CD14-positive monocyte (primary cell): ENCODE measurements around the gene GUCY2D. TPM values are rescaled to one million over a fixed set of nuclear protein-coding genes. Genes with fewer than 3 reads are reported as not detected.
A peak's percentile ranks its signal among the peaks of the same experiment; 100 is the strongest.

Experiments
- DNase-seq, 3 donors: peaks; one replicate each; pipeline ENCODE4 v3.0.0-alpha.2; 2011 to 2022
- H2AFZ ChIP-seq: 2 replicates; pipeline ENCODE4 v1.6.0; 2012; ENCODE audit warnings: mild to moderate bottlenecking, low read depth, low read length, inconsistent platforms; ENCODE audit not compliant: insufficient read depth, poor library complexity, severe bottlenecking
- H3K27ac ChIP-seq, 2 donors: 1 replicate in 1 of 2; 2 replicates in 1 of 2; pipeline ENCODE4 v1.5.1; 2012 to 2013; ENCODE audit warnings: low read length in 2 of 2, control low read depth in 1 of 2, inconsistent platforms in 1 of 2, low read depth in 1 of 2, mild to moderate bottlenecking in 1 of 2
- H3K27me3 ChIP-seq, 2 donors: one replicate each; pipeline versions ENCODE4 v1.6.0 to v1.6.1; 2011 to 2013; ENCODE audit warnings: low read length in 2 of 2; ENCODE audit not compliant: control insufficient read depth in 2 of 2, insufficient read depth in 2 of 2
- H3K36me3 ChIP-seq, 2 donors: replicated peaks in 1 of 2; 1 replicate in 1 of 2; 2 replicates in 1 of 2; pipeline versions ENCODE4 v1.5.1 to v1.6.1; 2012 to 2013; ENCODE audit warnings: low read length in 2 of 2, control low read depth in 1 of 2, inconsistent platforms in 1 of 2, mild to moderate bottlenecking in 1 of 2; ENCODE audit not compliant: insufficient read depth in 2 of 2, control insufficient read depth in 1 of 2
- H3K4me1 ChIP-seq, 2 donors: 1 replicate in 1 of 2; 2 replicates in 1 of 2; pipeline versions ENCODE4 v1.5.1 to v1.6.1; 2012 to 2013; ENCODE audit warnings: low read length in 2 of 2, control low read depth in 1 of 2, inconsistent platforms in 1 of 2, mild to moderate bottlenecking in 1 of 2, moderate library complexity in 1 of 2; ENCODE audit not compliant: insufficient read depth in 2 of 2, control insufficient read depth in 1 of 2
- H3K4me2 ChIP-seq: replicated peaks from 2 replicates; pipeline ENCODE3; 2012; ENCODE audit warnings: low read length, moderate library complexity, mild to moderate bottlenecking; ENCODE audit not compliant: poor library complexity, severe bottlenecking; ENCODE audit errors: extremely low read depth
- H3K4me3 ChIP-seq, 3 experiments: fragments of 200-600 bp in 1 of 3; sonication (generic) in 1 of 3; replicated peaks in 1 of 3; 1 replicate in 2 of 3; 2 replicates in 1 of 3; pipeline ENCODE4 v1.5.1; 2011 to 2013; ENCODE audit warnings: low read length in 3 of 3, mild to moderate bottlenecking in 3 of 3, control low read depth in 2 of 3, low read depth in 2 of 3, inconsistent platforms in 1 of 3, moderate library complexity in 1 of 3
- H3K79me2 ChIP-seq: 2 replicates; pipeline ENCODE4 v1.6.0; 2012; ENCODE audit warnings: mild to moderate bottlenecking, control low read depth, inconsistent platforms, low read length, moderate library complexity; ENCODE audit not compliant: insufficient read depth
- H3K9ac ChIP-seq: 2 replicates; pipeline ENCODE4 v1.6.0; 2017; ENCODE audit warnings: low read length, mild to moderate bottlenecking; ENCODE audit not compliant: insufficient read depth, poor library complexity, severe bottlenecking
- H3K9me3 ChIP-seq, 2 donors: replicated peaks in 1 of 2; 1 replicate in 1 of 2; 2 replicates in 1 of 2; pipeline versions ENCODE4 v1.5.1 to v1.6.1; 2012 to 2013; ENCODE audit warnings: low read length in 2 of 2, control low read depth in 1 of 2; ENCODE audit not compliant: control insufficient read depth in 1 of 2, insufficient read depth in 1 of 2
- H4K20me1 ChIP-seq: 2 replicates; pipeline ENCODE4 v1.6.0; 2012; ENCODE audit warnings: mild to moderate bottlenecking, low read length, control low read depth, moderate library complexity; ENCODE audit not compliant: insufficient read depth
- H3K27ac Mint-ChIP-seq, 7 donors: one replicate each; pipeline ENCODE4 v1.8.0; 2020; ENCODE audit warnings: mild to moderate bottlenecking in 7 of 7, mixed read lengths in 7 of 7, moderate library complexity in 6 of 7, inconsistent platforms in 2 of 7
- H3K27me3 Mint-ChIP-seq, 3 donors: one replicate each; pipeline ENCODE4 v1.8.0; 2021 to 2022; ENCODE audit warnings: low read depth in 3 of 3, mild to moderate bottlenecking in 3 of 3, mixed read lengths in 3 of 3, moderate library complexity in 3 of 3, inconsistent platforms in 1 of 3
- H3K36me3 Mint-ChIP-seq, 2 donors: one replicate each; pipeline ENCODE4 v1.8.0; 2020; ENCODE audit warnings: mixed read lengths in 2 of 2, inconsistent platforms in 1 of 2, mild to moderate bottlenecking in 1 of 2
- H3K4me1 Mint-ChIP-seq: one replicate; pipeline ENCODE4 v1.8.0; 2020; ENCODE audit warnings: mild to moderate bottlenecking, mixed read lengths
- H3K4me3 Mint-ChIP-seq, 2 donors: one replicate each; pipeline ENCODE4 v1.8.0; 2020; ENCODE audit warnings: mild to moderate bottlenecking in 2 of 2, mixed read lengths in 2 of 2, moderate library complexity in 1 of 2
- H3K9me3 Mint-ChIP-seq, 7 donors: one replicate each; pipeline ENCODE4 v1.8.0; 2020 to 2022; ENCODE audit warnings: mixed read lengths in 7 of 7, mild to moderate bottlenecking in 6 of 7, moderate library complexity in 6 of 7, inconsistent platforms in 2 of 7
- CTCF ChIP-seq: fragments of 200-600 bp; IDR thresholded peaks from one replicate; pipeline ENCODE4 v1.8.0; 2022; ENCODE audit warnings: antibody characterized with exemption, mild to moderate bottlenecking
- WGBS: methylation state at CpG from one replicate; pipeline ENCODE4 v1.1.5; 2013; ENCODE audit warnings: missing lambda C conversion rate; ENCODE audit not compliant: insufficient coverage; 5-methylcytosine and 5-hydroxymethylcytosine counted together
- intact Hi-C, 2 donors: fragments of 100-400 bp; cut with micrococcal nuclease; formaldehyde crosslinking; loops; one replicate each; pipeline versions ENCODE4 v1.15.0 to v1.15.1; 2023
- polyA plus RNA-seq, 3 donors: library from polyadenylated mRNA; depleted of rRNA in 1 of 3; unstranded in 2 of 3; stranded (reverse) in 1 of 3; fragments of 300-500 nt in 2 of 3; fragments of >200 nt in 1 of 3; fragmentation: Illumina TruSeq in 2 of 3; gene quantifications; 1 replicate in 2 of 3; 2 replicates in 1 of 3; pipeline ENCODE4 v1.2.3, GENCODE V29; 2012 to 2021

Gene GUCY2D
- polyA plus RNA-seq, 3 donors, result 0.04 to 0.46 TPM; not detected in 1

- TF ChIP-seq CTCF, result no peak
- Histone ChIP-seq H3K4me3 (no peak overlapping the region), H2AFZ (no peak overlapping the region), H3K4me1 (peaks cover 0 to 3% of the 10 kb centered on the region in 2 donors), H3K79me2 (no peaks in the 10 kb centered on the region), H3K27ac (no peak overlapping the region), H3K9me3 (no peaks in the 10 kb centered on the region), H3K4me2 (no peak overlapping the region), H3K9ac (no peak overlapping the region), H3K36me3 (no peaks in the 10 kb centered on the region), H3K27me3 (no peaks in the 10 kb centered on the region), H4K20me1 (no peaks in the 10 kb centered on the region)
- WGBS, result no CpG with 5 or more reads among the region's 2 CpGs
- Mint-ChIP-seq H3K27ac (no peak overlapping the region), H3K27me3 (peaks cover 2 to 7% (median 2%) of the 10 kb centered on the region in 3 donors), H3K9me3 (peaks cover 0 to 2% (median 0%) of the 10 kb centered on the region in 7 donors), H3K4me3 (no peak overlapping the region), H3K36me3 (peaks cover 4 to 8% of the 10 kb centered on the region in 2 donors), H3K4me1 (peaks cover 19% of the 10 kb centered on the region)
- intact Hi-C loops, result no loop called here
- no peak for DNase-seq
Measured at GRCh38 chr17:8032442-8032841, 30.0 kb downstream of the GUCY2D start.

DNA sequence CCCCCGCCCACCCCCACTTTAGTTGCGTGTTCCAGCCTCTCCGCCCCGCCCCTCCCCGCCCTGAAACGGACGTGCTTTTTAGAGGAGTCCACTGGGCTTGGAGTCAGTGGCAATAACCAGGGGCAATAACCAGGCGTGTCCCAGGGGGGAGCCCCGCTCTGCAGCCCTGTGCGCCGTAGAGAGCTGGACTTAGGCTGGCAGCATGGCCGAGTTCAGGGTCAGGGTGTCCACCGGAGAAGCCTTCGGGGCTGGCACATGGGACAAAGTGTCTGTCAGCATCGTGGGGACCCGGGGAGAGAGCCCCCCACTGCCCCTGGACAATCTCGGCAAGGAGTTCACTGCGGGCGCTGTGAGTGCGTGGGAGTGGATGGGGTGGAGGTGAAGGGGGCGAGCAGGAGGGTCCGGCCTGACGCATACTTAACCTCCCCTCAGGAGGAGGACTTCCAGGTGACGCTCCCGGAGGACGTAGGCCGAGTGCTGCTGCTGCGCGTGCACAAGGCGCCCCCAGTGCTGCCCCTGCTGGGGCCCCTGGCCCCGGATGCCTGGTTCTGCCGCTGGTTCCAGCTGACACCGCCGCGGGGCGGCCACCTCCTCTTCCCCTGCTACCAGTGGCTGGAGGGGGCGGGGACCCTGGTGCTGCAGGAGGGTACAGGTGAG is 36.7 kb downstream of the GUCY2D start, which contains the start of gene ALOX15B:
Gene ALOX15B, plus strand, starts transcription at position 106 of the 657 bp plus-strand sequence. Its CDS starts 97 bp downstream, at position 203.
- peak within 1 kb of the TSS; percentile 31 for H3K9ac ChIP-seq
- no peaks in the 10 kb centered on the region for H3K9me3 ChIP-seq
- H3K36me3 ChIP-seq, result no peaks in the 10 kb centered on the region
- Mint-ChIP-seq H3K36me3 (peaks cover 6% of the 10 kb centered on the region in 2 donors), H3K27me3 (peaks cover 3 to 4% (median 3%) of the 10 kb centered on the region in 3 donors), H3K4me3 (peak within 1 kb of the TSS; percentile 79 to 85), H3K4me1 (peaks cover 52% of the 10 kb centered on the region), H3K27ac (peak within 1 kb of the TSS in 4 of 7 donors; percentile 46 to 78 (median 60)), H3K9me3 (peaks cover 0 to 3% (median 0%) of the 10 kb centered on the region in 7 donors)
- intact Hi-C loops, result loop anchor here in 1 of 2 donors (5.0 kb wide), 1 partner anchor 127 kb away; no protein-coding TSS in a partner anchor
- H3K79me2 ChIP-seq, result peaks cover 5% of the 10 kb centered on the region
- no peak within 1 kb of the TSS for H3K27ac ChIP-seq
- H3K4me1 ChIP-seq, result peaks cover 44 to 50% of the 10 kb centered on the region in 2 donors
- peak within 1 kb of the TSS; percentile 92 for H2AFZ ChIP-seq
- peak within 1 kb of the TSS; percentile 10 to 74 (median 37) for H3K4me3 ChIP-seq
- no peaks in the 10 kb centered on the region for H3K27me3 ChIP-seq
- no peaks in the 10 kb centered on the region for H4K20me1 ChIP-seq
- 7% methylated on average over 23 of the region's 37 CpGs for WGBS
- no peak for TF ChIP-seq CTCF
- peak within 1 kb of the TSS; percentile 61 for H3K4me2 ChIP-seq
- DNase-seq, result peak in 1 of 3 donors; percentile 40
